ENCODE data around the gene BUD13. TPM values are rescaled to one million over a fixed set of nuclear protein-coding genes. Genes with fewer than 3 reads are reported as not detected.

BUD13 gene
- total RNA-seq, 4 donors from 2014 or later: 9.7 to 18.8 (median 12.0) TPM

- TF ChIP-seq, protein P1, sequence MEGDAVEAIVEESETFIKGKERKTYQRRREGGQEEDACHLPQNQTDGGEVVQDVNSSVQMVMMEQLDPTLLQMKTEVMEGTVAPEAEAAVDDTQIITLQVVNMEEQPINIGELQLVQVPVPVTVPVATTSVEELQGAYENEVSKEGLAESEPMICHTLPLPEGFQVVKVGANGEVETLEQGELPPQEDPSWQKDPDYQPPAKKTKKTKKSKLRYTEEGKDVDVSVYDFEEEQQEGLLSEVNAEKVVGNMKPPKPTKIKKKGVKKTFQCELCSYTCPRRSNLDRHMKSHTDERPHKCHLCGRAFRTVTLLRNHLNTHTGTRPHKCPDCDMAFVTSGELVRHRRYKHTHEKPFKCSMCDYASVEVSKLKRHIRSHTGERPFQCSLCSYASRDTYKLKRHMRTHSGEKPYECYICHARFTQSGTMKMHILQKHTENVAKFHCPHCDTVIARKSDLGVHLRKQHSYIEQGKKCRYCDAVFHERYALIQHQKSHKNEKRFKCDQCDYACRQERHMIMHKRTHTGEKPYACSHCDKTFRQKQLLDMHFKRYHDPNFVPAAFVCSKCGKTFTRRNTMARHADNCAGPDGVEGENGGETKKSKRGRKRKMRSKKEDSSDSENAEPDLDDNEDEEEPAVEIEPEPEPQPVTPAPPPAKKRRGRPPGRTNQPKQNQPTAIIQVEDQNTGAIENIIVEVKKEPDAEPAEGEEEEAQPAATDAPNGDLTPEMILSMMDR (IDR thresholded peaks at IDR 0.05): no peak
- ATAC-seq (ENCODE audit: low FRiP score) (no peak), DNase-seq (ENCODE audit: low spot score) (no peak)
Observed at GRCh38 chr11:116710001-116710674, 62.6 kb downstream of the BUD13 start.

GRCh38 chr11:116707746-116708145, 65.0 kb downstream of the BUD13 start:
- DNase-seq (ENCODE audit: low spot score) (no peak), ATAC-seq (ENCODE audit: low FRiP score) (no peak)
- TF ChIP-seq, protein P1 (IDR thresholded peaks at IDR 0.05): no peak

DNA sequence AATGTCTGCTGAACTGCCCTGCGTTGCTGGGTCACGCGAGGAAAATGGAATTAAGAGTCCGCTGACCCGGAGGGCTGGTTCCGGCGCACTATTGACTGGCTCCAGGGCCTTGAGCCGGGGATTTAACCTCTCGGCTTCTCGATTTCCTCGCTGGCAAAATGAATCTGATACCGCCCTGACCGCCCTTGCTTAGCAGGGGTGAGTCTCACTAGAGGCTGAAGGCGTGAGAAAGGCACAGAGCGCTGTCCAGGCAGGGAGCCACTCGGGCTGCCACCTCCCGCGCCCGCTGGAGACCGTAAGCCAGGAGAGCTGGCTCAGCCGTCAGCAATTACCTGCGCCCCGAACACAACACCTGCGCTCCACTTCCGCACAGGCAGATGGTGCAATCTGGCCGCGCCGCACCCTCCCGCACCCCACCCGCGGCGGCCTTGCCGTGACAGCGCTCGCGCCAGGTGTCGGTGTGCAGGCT, 65.6 kb downstream of the BUD13 start:
- no peak for DNase-seq (ENCODE audit: low spot score)
- TF ChIP-seq, protein P1 (IDR thresholded peaks at IDR 0.05): no peak
- ATAC-seq (ENCODE audit: low FRiP score): no peak

DNA sequence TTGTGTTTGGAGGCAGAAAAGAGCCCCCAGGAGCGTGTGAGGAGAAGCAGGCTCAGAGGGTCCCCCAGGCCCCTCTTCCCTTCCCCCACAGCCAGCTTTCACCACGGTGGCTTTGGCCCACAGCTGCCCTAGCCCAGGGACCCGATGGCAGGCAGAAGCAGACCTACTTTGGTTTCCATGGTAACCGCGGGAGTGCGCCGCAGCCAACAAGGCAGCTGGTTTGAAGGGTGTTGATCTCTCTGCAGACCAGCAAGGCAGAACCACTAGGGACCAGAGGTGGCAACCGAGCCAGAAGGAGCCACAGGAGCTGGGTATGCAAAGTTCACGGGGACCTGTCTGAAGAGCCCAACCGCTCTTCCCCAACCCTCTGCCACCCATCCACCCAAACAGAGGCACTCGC, 69.4 kb downstream of the BUD13 start:
- TF ChIP-seq, protein P1 (IDR thresholded peaks at IDR 0.05): no peak
- ATAC-seq (ENCODE audit: low FRiP score) (no peak), DNase-seq (ENCODE audit: low spot score) (no peak)

DNA sequence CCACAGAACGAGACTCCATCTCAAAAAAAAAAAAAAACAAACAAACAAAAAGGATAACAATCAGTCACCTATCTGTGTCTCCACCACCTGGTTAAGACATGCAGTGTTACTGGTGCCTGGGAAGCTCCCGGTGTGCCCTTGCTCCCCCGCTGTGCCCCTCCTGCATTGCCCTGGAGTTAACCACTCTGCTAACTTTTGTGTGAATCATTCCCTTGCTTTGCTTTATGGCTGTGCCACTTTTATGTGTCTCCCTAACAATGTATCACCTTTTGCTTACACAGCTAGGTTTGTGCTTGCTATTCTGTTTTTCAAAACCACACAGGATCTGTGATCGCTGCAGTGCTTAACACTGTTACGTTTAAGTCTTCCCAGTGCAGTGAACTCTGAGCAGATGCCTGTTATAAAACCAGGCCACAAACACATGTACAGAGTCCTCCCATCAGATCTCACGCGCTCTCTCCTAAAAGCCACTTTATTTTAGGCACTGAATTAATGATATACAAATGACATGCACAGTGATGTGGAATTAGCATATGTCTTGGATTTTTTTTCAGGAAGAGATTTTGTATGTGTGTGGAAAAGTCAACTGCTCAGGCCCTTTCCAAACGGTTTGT, 69.9 kb downstream of the BUD13 start:
- ATAC-seq (ENCODE audit: low FRiP score) (no peak), DNase-seq (ENCODE audit: low spot score) (no peak)
- TF ChIP-seq, protein P1 (IDR thresholded peaks at IDR 0.05): no peak

GRCh38 chr11:116701876-116702275, 70.9 kb downstream of the BUD13 start:
- DNase-seq (ENCODE audit: low spot score) (no peak), ATAC-seq (ENCODE audit: low FRiP score) (no peak)
- TF ChIP-seq, protein P1 (IDR thresholded peaks at IDR 0.05): no peak

GRCh38 chr11:116701297-116701801, 71.4 kb downstream of the BUD13 start:
- DNase-seq (ENCODE audit: low spot score): no peak
- TF ChIP-seq, protein P1 (IDR thresholded peaks at IDR 0.05): no peak
- no peak for ATAC-seq (ENCODE audit: low FRiP score)
